GM21423 (cell line): Measurements from ENCODE around the gene VPS4A.

Source experiments
- ATAC-seq: cut with Tn5 transposase; IDR thresholded peaks from one replicate; pipeline ENCODE4 v1.9.1; 2021; ENCODE audit warnings: mild to moderate bottlenecking, moderate library complexity; ENCODE audit not compliant: unreplicated experiment

The VPS4A gene

DNA sequence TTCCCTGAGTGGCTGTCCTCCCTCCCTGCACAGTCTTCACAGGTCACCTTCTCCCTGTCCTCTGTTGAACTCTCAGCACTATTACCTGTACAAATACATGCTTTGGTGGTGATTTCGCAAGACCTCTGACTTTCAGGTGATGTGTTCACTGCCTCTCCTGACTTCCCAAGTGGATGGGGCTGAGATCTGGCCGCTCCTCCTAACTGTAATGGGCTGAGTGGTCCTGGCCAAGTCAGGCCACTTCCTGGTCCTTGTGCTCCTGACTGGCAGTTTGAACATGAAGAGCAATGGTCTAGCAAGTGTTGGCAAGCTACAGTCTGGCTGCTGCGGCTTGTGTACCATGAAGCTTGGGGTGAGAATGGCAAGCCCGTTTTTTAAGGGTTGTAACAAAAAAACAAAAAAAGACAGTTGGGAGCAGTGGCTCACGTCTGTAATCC, 52.1 kb downstream of the VPS4A start:
- no peak for ATAC-seq

DNA sequence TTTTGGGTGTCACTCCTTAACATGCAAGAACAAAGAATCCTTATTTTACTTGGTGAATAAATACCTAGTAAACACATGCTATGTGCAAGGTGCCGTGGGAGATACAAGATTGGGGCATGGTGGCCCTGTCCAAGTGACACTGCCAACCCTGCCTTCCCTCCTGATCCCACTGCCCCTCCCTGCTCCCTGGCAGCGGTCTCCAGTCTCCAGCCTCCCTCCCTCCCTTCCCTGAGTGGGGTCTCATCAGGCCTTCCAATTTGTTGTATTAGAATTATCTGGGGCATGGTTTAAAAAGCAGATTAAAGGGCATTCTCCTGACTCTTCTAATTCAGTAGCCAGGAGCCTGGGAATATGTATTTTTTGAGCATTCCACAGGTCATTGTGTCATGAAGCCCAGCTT, 52.9 kb downstream of the VPS4A start:
- no peak for ATAC-seq

DNA sequence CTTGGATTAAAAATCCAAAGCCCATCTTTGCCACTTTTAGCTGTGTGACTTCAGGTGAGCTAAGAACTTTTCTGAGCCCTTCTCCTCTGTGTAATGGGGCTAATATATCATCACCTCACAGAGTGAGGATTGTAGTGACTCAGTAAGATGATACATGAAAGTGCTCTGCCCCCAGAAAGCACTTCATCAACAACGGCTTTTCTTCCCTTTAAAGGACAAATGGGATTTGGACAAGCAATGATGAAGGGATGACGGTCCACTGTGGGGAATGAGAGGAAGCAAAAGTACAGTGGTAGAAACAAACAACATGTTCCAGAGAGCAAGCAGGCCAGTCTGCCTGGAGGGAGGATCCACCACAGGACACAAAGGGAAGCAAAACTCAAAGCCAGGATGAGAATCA, 54.8 kb downstream of the VPS4A start:
- ATAC-seq, result no peak

GRCh38 chr16:69366431-69366830, 55.3 kb downstream of the VPS4A start:
- no peak for ATAC-seq

GRCh38 chr16:69367980-69368379, 56.8 kb downstream of the VPS4A start:
- ATAC-seq, result no peak

- ATAC-seq, result no peak
Observed at GRCh38 chr16:69368866-69369265, 57.7 kb downstream of the VPS4A start.

GRCh38 chr16:69371564-69371963, 60.4 kb downstream of the VPS4A start:
- ATAC-seq, result no peak

DNA sequence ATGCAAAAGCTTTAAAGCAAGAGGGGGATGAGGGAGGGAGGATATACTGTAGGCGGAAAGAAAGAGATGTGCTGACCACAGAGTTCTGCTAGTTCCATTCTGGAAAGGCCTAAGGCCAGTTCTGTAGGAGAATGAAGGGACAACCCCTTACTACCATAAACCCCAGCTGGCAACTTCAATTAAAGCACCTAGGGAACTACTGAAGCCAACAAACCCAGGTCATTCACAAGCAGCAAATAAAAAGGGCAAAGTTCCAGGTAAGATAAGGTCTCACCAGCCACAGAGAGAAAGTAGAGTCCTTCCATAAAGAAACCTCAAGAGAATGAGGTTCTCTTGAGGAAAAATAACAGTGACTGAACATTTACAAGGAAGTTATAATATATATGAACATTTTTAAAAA, 61.9 kb downstream of the VPS4A start:
- no peak for ATAC-seq
